ENCODE data around the gene UBC. TPM values are rescaled to one million over a fixed set of nuclear protein-coding genes. Genes with fewer than 3 reads are reported as not detected.

UBC gene
- total and polyA plus RNA-seq, 9 of the 15 experiments (the other 6 are each of a cell fraction or from before 2014, with no cell fraction given) = 533 to 1,153 (median 813) TPM

GRCh38 chr12:124917135-124917840 lies 2.8 kb upstream of the UBC start (continued):
- TF ChIP-seq ETV1 (tag; conservative IDR thresholded peaks at IDR 0.05; ENCODE audit: low read depth) = peak; percentile 80
- no peak for TF ChIP-seq EHMT2 (IDR thresholded peaks at IDR 0.05)
- no peak for TF ChIP-seq POLR2AphosphoS2 (IDR thresholded peaks at IDR 0.05; ENCODE audit: low read length)
- TF ChIP-seq GABPB2 (CRISPR knock-in tag; conservative IDR thresholded peaks at IDR 0.05) = no peak
- TF ChIP-seq ZNF76 (CRISPR knock-in tag; IDR thresholded peaks at IDR 0.05; ENCODE audit: borderline replicate concordance) = no peak
- no peak for TF ChIP-seq FIP1L1 (IDR thresholded peaks at IDR 0.05; ENCODE audit: low read depth, low read length, poor library complexity, severe bottlenecking)
- TF ChIP-seq ZNF408 (CRISPR knock-in tag; IDR thresholded peaks at IDR 0.05; ENCODE audit: low read depth) = no peak
- peak; percentile 84 for TF ChIP-seq GMEB1 (CRISPR knock-in tag; IDR thresholded peaks at IDR 0.05)
- no peak for TF ChIP-seq FOXO4 (CRISPR knock-in tag; IDR thresholded peaks at IDR 0.05)
- TF ChIP-seq ZNF134 (CRISPR knock-in tag; conservative IDR thresholded peaks at IDR 0.05) = no peak
- TF ChIP-seq BCLAF1 (IDR thresholded peaks at IDR 0.05; ENCODE audit: borderline replicate concordance in 1 of 2, control insufficient read depth in 1 of 2, low read depth in 2 of 2, low read length in 1 of 2) = peak in 1 of 2 experiments; percentile 58; a peak in 1 of 4 replicates
- no peak for TF ChIP-seq RFX7 (CRISPR knock-in tag; IDR thresholded peaks at IDR 0.05)
- peak in 1 of 3 experiments; percentile 89; a peak in 2 of 6 replicates for TF ChIP-seq ZBTB11 (CRISPR knock-in tag; IDR thresholded peaks at IDR 0.05)
- peak; percentile 74 for TF ChIP-seq RBBP5 (IDR thresholded peaks at IDR 0.05; ENCODE audit: borderline replicate concordance, insufficient read depth, low read length, poor library complexity, severe bottlenecking)
- TF ChIP-seq NCOA6 (IDR thresholded peaks at IDR 0.05) = no peak
- 0 out of 2 replicates have a peak, but pooled peaks have one; percentile 17 for TF ChIP-seq SMARCE1 (IDR thresholded peaks at IDR 0.05)
- peak; percentile 76 for TF ChIP-seq GABPB1 (CRISPR knock-in tag; IDR thresholded peaks at IDR 0.05)
- TF ChIP-seq CC2D1A (IDR thresholded peaks at IDR 0.05) = no peak

Measured in K562 (cell line).